Sigmoid colon (tissue), 7 donors: Measurements from ENCODE around the gene HOXC9. TPM values are rescaled to one million over a fixed set of nuclear protein-coding genes. Genes with fewer than 3 reads are reported as not detected.

ENCODE experiments used
- DNase-seq: peaks from one replicate; pipeline ENCODE4 v3.0.0-alpha.2; 2019
- H3K27ac ChIP-seq, 4 donors: fragments of 200-600 bp; sonication (generic); one replicate each; pipeline ENCODE4 v1.5.1; 2016 to 2019; ENCODE audit warnings: mild to moderate bottlenecking in 1 of 4
- H3K27me3 ChIP-seq, 3 donors: fragments of 200-600 bp; sonication (generic); one replicate each; pipeline ENCODE4 v1.5.1; 2019; ENCODE audit warnings: mild to moderate bottlenecking in 1 of 3
- H3K36me3 ChIP-seq, 4 donors: fragments of 200-600 bp; sonication (generic); one replicate each; pipeline ENCODE4 v1.5.1; 2016 to 2019
- H3K4me1 ChIP-seq, 4 donors: fragments of 200-600 bp; sonication (generic); one replicate each; pipeline ENCODE4 v1.5.1; 2017 to 2019
- H3K4me3 ChIP-seq, 4 donors: fragments of 200-600 bp; sonication (generic); one replicate each; pipeline ENCODE4 v1.5.1; 2017 to 2019; ENCODE audit warnings: mild to moderate bottlenecking in 2 of 4, moderate library complexity in 1 of 4
- H3K9me3 ChIP-seq, 4 donors: fragments of 200-600 bp in 3 of 4; sonication (generic) in 3 of 4; one replicate each; pipeline versions ENCODE4 v1.5.1 to v1.6.1; 2013 to 2019
- EP300 ChIP-seq, 4 donors: sonication (generic); formaldehyde crosslinking; IDR thresholded peaks; one replicate each; pipeline ENCODE4 v1.6.1; 2017; ENCODE audit warnings: antibody characterized with exemption in 4 of 4
- POLR2A ChIP-seq, 2 donors: fragments of 450-650 bp; IDR thresholded peaks; one replicate each; pipeline ENCODE4 v1.6.1; 2016; ENCODE audit warnings: antibody characterized with exemption in 2 of 2, mild to moderate bottlenecking in 2 of 2, moderate library complexity in 2 of 2
- POLR2AphosphoS5 ChIP-seq, 4 donors: sonication (generic); formaldehyde crosslinking; IDR thresholded peaks; one replicate each; pipeline ENCODE4 v1.6.1; 2017; ENCODE audit warnings: antibody characterized with exemption in 4 of 4
- WGBS, 2 donors: extraction: QIAGEN DNeasy Blood & Tissue Kit; methylation state at CpG; one replicate each; pipeline ENCODE4 v1.1.7; 2013; 5-methylcytosine and 5-hydroxymethylcytosine counted together
- intact Hi-C: fragments of 100-400 bp; cut with DNase I; formaldehyde crosslinking; loops from one replicate; pipeline ENCODE4 v1.15.1; 2023
- polyA plus RNA-seq, 3 donors: library from polyadenylated mRNA; stranded (reverse); fragments of 200-250 nt; gene quantifications; one replicate each; pipeline ENCODE4 v1.2.3, GENCODE V29; 2013
- total RNA-seq, 4 donors: library from RNA; depleted of rRNA; stranded (reverse); fragments of >200 nt; gene quantifications; one replicate each; pipeline ENCODE4 v1.1.0, GENCODE V29; 2016
- TF ChIP-seq, protein P1 (sequence below), 4 experiments: fragments of 450-650 bp in 3 of 4; fragments of 200-600 bp in 1 of 4; IDR thresholded peaks; one replicate each; pipeline ENCODE4 v1.5.1; 2016 to 2019; ENCODE audit warnings: antibody characterized with exemption in 4 of 4, mild to moderate bottlenecking in 3 of 4, moderate library complexity in 2 of 4
- donor health status: healthy with polysubstance abuse.
- donor health status: Bipolar disorder and iron deficiency.
- donor health status: healthy.

Gene HOXC9
- total and polyA plus RNA-seq, 7 donors = 0.04 TPM; not detected in 6

DNA sequence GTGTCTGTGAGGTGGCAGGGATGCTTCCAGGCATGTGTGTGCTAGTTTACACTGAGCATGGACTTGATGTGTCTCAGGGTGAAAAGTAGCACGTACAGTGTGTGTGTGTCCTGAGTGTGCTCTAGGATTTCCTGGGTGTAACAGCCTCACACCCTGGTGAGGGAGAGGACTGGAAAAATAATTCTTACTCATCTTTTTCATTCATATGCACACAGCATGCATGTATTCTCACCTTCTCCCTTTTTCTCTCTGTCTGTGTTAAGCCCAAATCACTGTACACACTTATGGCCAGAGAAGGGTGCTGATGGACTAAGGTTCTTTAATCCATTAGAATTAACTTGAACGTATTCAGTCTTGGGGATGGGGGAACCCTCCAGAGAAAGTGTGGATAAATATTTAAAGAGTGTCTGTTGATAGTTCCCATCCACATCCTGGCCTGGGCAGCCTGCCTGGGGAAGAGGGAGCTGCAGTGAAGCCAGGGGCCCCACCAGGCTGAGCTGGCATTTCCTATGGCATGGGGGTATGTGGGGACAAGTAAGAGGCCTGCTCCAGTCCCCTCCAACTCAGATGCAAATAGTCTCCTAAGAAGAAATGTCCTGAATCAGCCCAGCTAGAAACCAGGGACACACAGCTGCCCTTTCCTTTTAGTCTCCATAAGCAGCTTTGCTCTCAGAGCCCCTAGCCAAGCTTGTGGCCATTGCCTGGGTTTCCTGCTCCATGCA is 7.7 kb downstream of the HOXC9 start:
- no peak overlapping the region for H3K4me3 ChIP-seq
- H3K36me3 ChIP-seq = no peaks in the 10 kb centered on the region
- DNase-seq = no peak
- WGBS, 2 donors = 30 to 55% methylated on average over 2 of the region's 2 CpGs
- H3K27ac ChIP-seq = no peak overlapping the region
- TF ChIP-seq EP300 (IDR thresholded peaks at IDR 0.05) (no peak), POLR2AphosphoS5 (IDR thresholded peaks at IDR 0.05) (no peak), POLR2A (IDR thresholded peaks at IDR 0.05) (no peak)
- TF ChIP-seq, protein P1, sequence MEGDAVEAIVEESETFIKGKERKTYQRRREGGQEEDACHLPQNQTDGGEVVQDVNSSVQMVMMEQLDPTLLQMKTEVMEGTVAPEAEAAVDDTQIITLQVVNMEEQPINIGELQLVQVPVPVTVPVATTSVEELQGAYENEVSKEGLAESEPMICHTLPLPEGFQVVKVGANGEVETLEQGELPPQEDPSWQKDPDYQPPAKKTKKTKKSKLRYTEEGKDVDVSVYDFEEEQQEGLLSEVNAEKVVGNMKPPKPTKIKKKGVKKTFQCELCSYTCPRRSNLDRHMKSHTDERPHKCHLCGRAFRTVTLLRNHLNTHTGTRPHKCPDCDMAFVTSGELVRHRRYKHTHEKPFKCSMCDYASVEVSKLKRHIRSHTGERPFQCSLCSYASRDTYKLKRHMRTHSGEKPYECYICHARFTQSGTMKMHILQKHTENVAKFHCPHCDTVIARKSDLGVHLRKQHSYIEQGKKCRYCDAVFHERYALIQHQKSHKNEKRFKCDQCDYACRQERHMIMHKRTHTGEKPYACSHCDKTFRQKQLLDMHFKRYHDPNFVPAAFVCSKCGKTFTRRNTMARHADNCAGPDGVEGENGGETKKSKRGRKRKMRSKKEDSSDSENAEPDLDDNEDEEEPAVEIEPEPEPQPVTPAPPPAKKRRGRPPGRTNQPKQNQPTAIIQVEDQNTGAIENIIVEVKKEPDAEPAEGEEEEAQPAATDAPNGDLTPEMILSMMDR (IDR thresholded peaks at IDR 0.05) = no peak
- intact Hi-C loops = loop anchor here (10.0 kb wide), 1 partner anchor 367 kb away; no protein-coding TSS in a partner anchor
- H3K4me1 ChIP-seq = peaks cover 0 to 18% (median 15%) of the 10 kb centered on the region in 4 donors
- H3K9me3 ChIP-seq = no peaks in the 10 kb centered on the region
- peaks cover 81 to 100% (median 99%) of the 10 kb centered on the region in 3 donors for H3K27me3 ChIP-seq

DNA sequence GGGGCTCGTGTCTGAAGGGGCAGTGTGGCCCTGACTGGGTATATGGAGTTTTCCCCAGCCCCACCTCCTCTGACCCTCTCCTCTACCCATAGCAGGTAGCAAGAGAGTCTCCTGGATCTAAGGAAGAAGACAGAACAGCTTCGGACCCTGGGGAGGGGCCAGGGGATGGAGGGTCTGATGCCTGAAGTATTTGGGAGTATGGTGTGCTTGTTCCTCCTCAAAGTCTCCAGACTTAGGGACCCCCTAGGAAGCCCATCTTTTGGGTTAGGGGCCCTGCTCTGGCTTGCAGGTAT is 8.2 kb downstream of the HOXC9 start:
- whole genome bisulfite sequencing, 2 donors = 18 to 19% methylated on average over 2 of the region's 2 CpGs
- peaks cover 82 to 100% (median 99%) of the 10 kb centered on the region in 3 donors for H3K27me3 ChIP-seq
- no peaks in the 10 kb centered on the region for H3K36me3 ChIP-seq
- H3K9me3 ChIP-seq = no peaks in the 10 kb centered on the region
- H3K27ac ChIP-seq = no peak overlapping the region
- DNase-seq = no peak
- no peak overlapping the region for H3K4me3 ChIP-seq
- TF ChIP-seq, protein P1 (IDR thresholded peaks at IDR 0.05) = no peak
- TF ChIP-seq POLR2AphosphoS5 (IDR thresholded peaks at IDR 0.05) = no peak
- intact Hi-C loops = loop anchor here (10.0 kb wide), 1 partner anchor 367 kb away; no protein-coding TSS in a partner anchor
- peaks cover 0 to 18% (median 15%) of the 10 kb centered on the region in 4 donors for H3K4me1 ChIP-seq

DNA sequence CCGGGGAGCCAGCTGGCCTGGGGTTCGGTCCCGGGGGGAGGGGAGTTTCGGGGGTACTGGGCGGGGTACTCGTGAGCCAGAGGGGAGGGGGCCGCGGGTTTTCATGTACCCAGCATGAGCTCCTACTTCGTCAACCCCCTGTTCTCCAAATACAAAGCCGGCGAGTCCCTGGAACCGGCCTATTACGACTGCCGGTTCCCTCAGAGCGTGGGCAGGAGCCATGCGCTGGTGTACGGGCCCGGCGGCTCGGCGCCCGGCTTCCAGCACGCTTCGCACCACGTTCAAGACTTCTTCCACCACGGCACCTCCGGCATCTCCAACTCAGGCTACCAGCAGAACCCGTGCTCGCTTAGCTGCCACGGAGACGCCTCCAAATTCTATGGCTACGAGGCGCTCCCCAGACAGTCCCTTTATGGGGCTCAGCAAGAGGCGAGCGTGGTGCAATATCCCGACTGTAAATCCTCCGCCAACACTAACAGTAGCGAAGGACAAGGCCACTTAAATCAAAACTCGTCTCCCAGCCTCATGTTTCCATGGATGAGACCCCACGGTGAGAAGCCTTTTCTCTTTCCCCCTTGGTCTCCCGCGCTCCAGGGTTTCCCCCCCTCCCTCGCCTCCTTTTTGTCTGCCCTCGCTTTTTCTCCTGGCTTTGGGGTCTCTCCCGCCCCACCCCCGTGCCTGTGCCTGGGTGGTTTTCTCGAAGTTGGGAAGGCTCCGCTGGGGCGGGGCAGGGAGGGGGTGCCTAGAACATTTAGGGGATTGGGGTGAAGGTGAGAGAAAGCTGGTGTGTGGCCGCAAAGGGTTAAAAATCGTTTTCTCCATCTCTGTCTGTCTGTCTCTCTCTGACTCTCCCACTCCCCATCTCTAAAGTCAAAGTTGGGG is 9.5 kb downstream of the HOXC9 start:
- no peaks in the 10 kb centered on the region for H3K36me3 ChIP-seq
- no peak overlapping the region for H3K27ac ChIP-seq
- WGBS, 2 donors = 3 to 5% methylated on average over 51 of the region's 51 CpGs
- H3K4me1 ChIP-seq = peaks cover 0 to 22% (median 18%) of the 10 kb centered on the region in 4 donors
- no peaks in the 10 kb centered on the region for H3K9me3 ChIP-seq
- DNase-seq = no peak
- intact Hi-C loops = loop anchor here (10.0 kb wide), 1 partner anchor 365 kb away; no protein-coding TSS in a partner anchor
- peak overlapping the region in 2 of 4 donors; percentile 15 to 17 for H3K4me3 ChIP-seq
- TF ChIP-seq EP300 (IDR thresholded peaks at IDR 0.05) (no peak), POLR2AphosphoS5 (IDR thresholded peaks at IDR 0.05) (no peak), POLR2A (IDR thresholded peaks at IDR 0.05) (no peak)
- TF ChIP-seq, protein P1 (IDR thresholded peaks at IDR 0.05) = no peak
- H3K27me3 ChIP-seq = peaks cover 80 to 100% (median 97%) of the 10 kb centered on the region in 3 donors

DNA sequence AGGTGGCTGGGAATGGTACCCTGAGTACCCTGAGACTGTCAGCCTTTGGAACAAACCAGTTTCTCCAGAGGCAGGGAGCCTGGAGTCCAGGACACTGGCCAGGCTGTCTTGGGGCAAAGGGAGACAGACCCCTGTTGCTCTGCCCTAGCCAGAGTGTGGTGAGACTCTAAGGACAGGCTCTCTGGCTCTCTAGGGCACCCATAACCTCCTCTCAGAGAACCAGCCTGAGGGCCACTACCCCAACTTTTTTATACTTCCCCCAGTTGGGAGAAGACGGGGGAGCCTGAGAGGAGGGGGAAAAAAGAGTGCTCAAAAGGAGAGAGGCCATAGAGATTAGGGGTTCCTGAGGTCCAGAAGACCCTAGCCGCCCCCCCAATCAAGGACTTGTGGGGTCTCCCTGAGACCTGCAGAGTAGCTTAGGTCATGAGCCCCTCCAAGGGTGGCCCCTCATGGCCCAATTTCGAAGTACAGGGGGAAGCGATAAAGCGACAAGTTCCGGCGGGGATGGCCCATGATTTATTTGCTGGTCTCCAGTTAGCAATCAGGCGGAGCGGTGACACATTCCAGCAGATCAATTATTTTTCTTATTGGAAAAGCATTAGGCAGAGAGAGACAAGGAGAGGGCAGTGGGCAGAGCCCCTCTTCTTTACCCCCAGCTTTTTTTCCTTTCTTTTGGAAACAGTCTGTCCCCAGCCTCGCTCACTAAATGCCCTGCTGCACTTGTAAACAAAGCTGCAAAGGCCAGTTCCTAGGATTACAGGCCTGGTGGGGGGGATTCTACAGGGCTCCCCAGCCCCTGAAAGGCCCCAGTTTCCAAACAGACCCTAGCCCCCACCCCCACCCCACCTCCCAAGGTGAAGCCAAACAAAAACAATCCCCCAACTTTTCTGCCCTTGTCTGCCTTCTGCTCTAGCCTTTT is 10.4 kb downstream of the HOXC9 start:
- 12% methylated on average over 10 of the region's 10 CpGs for WGBS, 2 donors
- Histone ChIP-seq H3K4me1 (peaks cover 0 to 24% (median 22%) of the 10 kb centered on the region in 4 donors), H3K27ac (no peak overlapping the region), H3K36me3 (no peaks in the 10 kb centered on the region), H3K27me3 (peaks cover 80 to 100% (median 97%) of the 10 kb centered on the region in 3 donors), H3K4me3 (no peak overlapping the region), H3K9me3 (no peaks in the 10 kb centered on the region)
- TF ChIP-seq POLR2A (IDR thresholded peaks at IDR 0.05) (no peak), POLR2AphosphoS5 (IDR thresholded peaks at IDR 0.05) (no peak), EP300 (IDR thresholded peaks at IDR 0.05) (no peak)
- TF ChIP-seq, protein P1 (IDR thresholded peaks at IDR 0.05) = no peak
- DNase-seq = no peak
- intact Hi-C loops = no loop called here
